ENCODE results near the gene TTLL6. TPM values are rescaled to one million over a fixed set of nuclear protein-coding genes. Genes with fewer than 3 reads are reported as not detected.

TTLL6 gene
- total and polyA plus RNA-seq, 2 experiments from 2014 or later, result 0.30 TPM; not detected in 1

DNA sequence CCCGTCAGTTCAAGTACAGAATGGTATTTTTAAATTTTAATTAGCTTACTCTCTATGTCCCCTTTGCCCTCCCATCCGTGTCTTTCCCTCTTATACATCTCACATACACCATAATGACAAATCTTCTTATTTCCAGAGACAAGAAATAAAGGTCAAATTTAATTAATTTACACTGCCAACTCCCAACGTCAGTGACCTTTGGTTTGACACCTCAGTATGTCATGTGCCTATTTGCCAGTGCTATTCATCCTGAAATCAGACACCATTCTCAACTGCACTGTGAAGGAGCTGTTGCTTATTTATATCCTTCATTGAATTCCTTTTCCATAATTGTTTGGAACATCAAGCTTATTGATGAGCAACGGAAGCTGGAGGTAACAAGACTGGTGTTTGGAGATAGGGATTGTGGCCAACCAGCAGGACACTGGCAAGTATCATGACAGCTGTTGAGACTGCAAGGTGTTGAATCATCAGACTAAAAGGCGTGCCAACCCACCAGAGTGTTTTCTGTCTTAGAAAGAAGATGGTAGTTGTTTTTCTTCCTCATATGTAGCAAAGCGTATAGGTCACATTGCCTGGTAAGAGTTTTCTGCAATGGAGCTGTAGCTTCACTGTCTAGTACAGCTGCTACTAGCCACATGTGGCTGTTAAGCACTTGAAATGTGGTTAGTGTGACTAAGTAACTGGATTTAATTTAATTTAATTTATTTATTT, 26.3 kb upstream of the TTLL6 start:
- peaks cover 10% of the 10 kb centered on the region for H3K4me1 ChIP-seq (ENCODE audit: insufficient read depth)
- H3K27me3 ChIP-seq, result no peaks in the 10 kb centered on the region
- H3K4me2 ChIP-seq, result no peak overlapping the region
- WGBS (ENCODE audit: low lambda C conversion rate, missing lambda C conversion rate), result 90% methylated on average over 6 of the region's 6 CpGs
- no peaks in the 10 kb centered on the region for H3K9me2 ChIP-seq (replicated peaks; ENCODE audit: insufficient read depth)
- no peaks in the 10 kb centered on the region for H3K9me3 ChIP-seq (ENCODE audit: low read depth)
- H3K79me2 ChIP-seq, result peaks cover 29% of the 10 kb centered on the region
- TF ChIP-seq CTCF (IDR thresholded peaks at IDR 0.05; ENCODE audit: poor library complexity) (no peak), EZH2 (IDR thresholded peaks at IDR 0.05; ENCODE audit: borderline replicate concordance) (no peak), EZH2phosphoT487 (IDR thresholded peaks at IDR 0.05; ENCODE audit: low read depth, severe bottlenecking, unreplicated experiment) (no peak)
- H3K36me3 ChIP-seq (replicated peaks; ENCODE audit: insufficient read depth, low read depth), result no peaks in the 10 kb centered on the region
- no peak overlapping the region for H3K27ac ChIP-seq
- no peak for DNase-seq (ENCODE audit: low spot score)
- no peak overlapping the region for H3K4me3 ChIP-seq
- peaks cover 5% of the 10 kb centered on the region for H4K20me1 ChIP-seq (ENCODE audit: insufficient read depth, poor library complexity, severe bottlenecking)
- no peak overlapping the region for H2AFZ ChIP-seq

- H3K27me3 ChIP-seq, result no peaks in the 10 kb centered on the region
- TF ChIP-seq EZH2phosphoT487 (IDR thresholded peaks at IDR 0.05; ENCODE audit: low read depth, severe bottlenecking, unreplicated experiment) (no peak), EZH2 (IDR thresholded peaks at IDR 0.05; ENCODE audit: borderline replicate concordance) (no peak), CTCF (IDR thresholded peaks at IDR 0.05; ENCODE audit: poor library complexity) (no peak)
- H4K20me1 ChIP-seq (ENCODE audit: insufficient read depth, poor library complexity, severe bottlenecking), result peaks cover 7% of the 10 kb centered on the region
- peaks cover 11% of the 10 kb centered on the region for H3K4me1 ChIP-seq (ENCODE audit: insufficient read depth)
- no peak overlapping the region for H2AFZ ChIP-seq
- H3K4me3 ChIP-seq, result no peak overlapping the region
- no peaks in the 10 kb centered on the region for H3K9me3 ChIP-seq (ENCODE audit: low read depth)
- peaks cover 34% of the 10 kb centered on the region for H3K79me2 ChIP-seq
- H3K9me2 ChIP-seq (replicated peaks; ENCODE audit: insufficient read depth), result no peaks in the 10 kb centered on the region
- no peaks in the 10 kb centered on the region for H3K36me3 ChIP-seq (replicated peaks; ENCODE audit: insufficient read depth, low read depth)
- 89% methylated on average over 3 of the region's 3 CpGs for WGBS (ENCODE audit: low lambda C conversion rate, missing lambda C conversion rate)
- H3K27ac ChIP-seq, result no peak overlapping the region
- no peak overlapping the region for H3K4me2 ChIP-seq
- DNase-seq (ENCODE audit: low spot score), result no peak
Measured at GRCh38 chr17:48842746-48843145, 25.7 kb upstream of the TTLL6 start.

DNA sequence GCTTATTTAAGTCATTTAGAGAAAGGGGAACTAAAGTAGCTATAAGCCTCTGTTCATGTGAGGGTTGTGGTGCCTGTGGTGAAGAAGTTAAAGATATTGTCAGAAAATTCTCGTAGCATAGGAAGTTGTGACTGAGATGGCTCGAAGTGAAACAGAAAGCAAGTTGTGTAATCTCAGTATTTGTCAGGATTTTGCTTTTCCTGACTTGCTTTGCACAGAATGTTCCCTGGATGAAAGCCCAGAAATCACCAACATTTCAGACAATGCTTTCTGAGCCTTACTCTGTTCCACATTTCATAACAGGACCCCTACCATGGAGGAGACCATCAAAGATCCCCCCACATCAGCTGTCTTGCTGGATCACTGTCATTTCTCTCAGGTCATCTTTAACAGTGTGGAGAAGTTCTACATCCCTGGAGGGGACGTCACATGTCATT, 24.4 kb upstream of the TTLL6 start:
- TF ChIP-seq EZH2 (IDR thresholded peaks at IDR 0.05; ENCODE audit: borderline replicate concordance) (no peak), EZH2phosphoT487 (IDR thresholded peaks at IDR 0.05; ENCODE audit: low read depth, severe bottlenecking, unreplicated experiment) (no peak), CTCF (IDR thresholded peaks at IDR 0.05; ENCODE audit: poor library complexity) (no peak)
- no peaks in the 10 kb centered on the region for H3K36me3 ChIP-seq (replicated peaks; ENCODE audit: insufficient read depth, low read depth)
- peaks cover 3% of the 10 kb centered on the region for H4K20me1 ChIP-seq (ENCODE audit: insufficient read depth, poor library complexity, severe bottlenecking)
- no peak overlapping the region for H3K4me3 ChIP-seq
- WGBS (ENCODE audit: low lambda C conversion rate, missing lambda C conversion rate), result 58% methylated on average over 3 of the region's 3 CpGs
- peaks cover 48% of the 10 kb centered on the region for H3K79me2 ChIP-seq
- H3K4me1 ChIP-seq (ENCODE audit: insufficient read depth), result peaks cover 20% of the 10 kb centered on the region
- peak overlapping the region; percentile 60 for H3K27ac ChIP-seq
- H3K4me2 ChIP-seq, result peak overlapping the region; percentile 62
- no peaks in the 10 kb centered on the region for H3K9me3 ChIP-seq (ENCODE audit: low read depth)
- DNase-seq (ENCODE audit: low spot score), result no peak
- no peaks in the 10 kb centered on the region for H3K27me3 ChIP-seq
- H2AFZ ChIP-seq, result no peak overlapping the region
- H3K9me2 ChIP-seq (replicated peaks; ENCODE audit: insufficient read depth), result no peaks in the 10 kb centered on the region
